Epidermal melanocyte (primary cell): ENCODE data around the gene PTPN22.
A peak's percentile ranks its signal among the peaks of the same experiment; 100 is the strongest.
"Not testable (repeated sequence)": the region's sequence is repeated elsewhere in the genome, so short reads cannot be mapped to it uniquely, and the experiment has no call there.

ENCODE experiments used
- DNase-seq: peaks from one replicate; pipeline ENCODE4 v3.0.0; 2011; ENCODE audit warnings: low spot score; ENCODE audit not compliant: insufficient read length

Gene PTPN22

DNA sequence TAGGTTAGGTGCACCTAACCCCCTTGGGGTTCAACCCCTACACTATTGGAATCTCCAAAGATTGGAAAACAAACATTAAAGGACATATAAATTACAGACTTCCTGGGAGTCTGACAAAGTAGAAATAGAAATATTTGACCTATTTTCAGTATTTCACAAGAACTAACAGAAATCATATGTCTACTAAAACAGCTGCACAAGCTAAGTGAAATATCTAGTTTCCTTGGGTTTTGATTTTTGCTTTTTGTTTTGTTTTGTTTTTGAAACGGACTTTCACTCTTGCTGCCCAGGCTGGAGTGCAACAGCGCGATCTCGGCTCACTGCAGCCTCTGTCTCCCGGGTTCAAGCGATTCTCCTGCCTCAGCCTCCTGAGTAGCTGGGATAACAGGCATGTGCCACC, 18.8 kb downstream of the PTPN22 start:
- not testable (repeated sequence) for DNase-seq

GRCh38 chr1:113850127-113850796, 21.2 kb downstream of the PTPN22 start:
- no peak for DNase-seq

DNA sequence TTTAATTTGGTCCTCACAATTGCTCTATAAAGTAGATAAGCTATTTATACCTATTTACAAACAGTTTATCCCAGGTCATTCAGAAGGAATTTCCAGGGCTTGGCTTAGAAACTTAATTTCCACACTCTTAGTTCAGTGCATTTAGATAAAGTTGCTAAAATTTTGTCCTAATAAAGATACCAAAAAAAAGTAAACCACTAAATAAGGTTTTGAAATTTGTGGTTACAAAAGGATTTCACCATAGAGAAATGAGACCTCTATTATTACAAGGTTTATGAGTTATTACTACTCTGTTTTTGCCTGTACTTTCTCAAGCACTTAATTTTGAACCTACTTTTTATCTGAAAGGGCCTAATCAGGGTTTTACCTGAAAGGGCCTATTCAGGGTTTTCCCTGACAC, 22.4 kb downstream of the PTPN22 start:
- DNase-seq = no peak

GRCh38 chr1:113846391-113847035, 25.0 kb downstream of the PTPN22 start:
- no peak for DNase-seq

DNA sequence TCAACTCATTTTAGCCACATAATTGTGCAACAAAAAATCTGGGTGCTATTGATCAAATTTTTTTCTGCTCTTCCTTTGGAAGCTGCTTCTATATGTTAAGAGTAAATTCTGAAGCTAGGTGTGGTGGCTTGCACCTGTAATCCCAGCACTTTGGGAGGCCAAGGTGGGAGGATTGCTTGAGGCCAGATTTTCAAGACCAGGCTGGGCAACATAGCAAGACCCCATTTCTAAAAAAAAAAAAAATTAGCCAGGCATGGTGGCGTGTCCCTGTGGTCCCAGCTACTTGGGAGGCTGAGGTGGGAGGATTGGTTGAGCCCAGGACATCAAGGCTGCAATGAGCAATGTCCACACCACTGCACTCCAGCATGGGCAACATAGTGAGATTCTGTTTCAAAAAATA, 35.0 kb downstream of the PTPN22 start:
- no peak for DNase-seq

DNA sequence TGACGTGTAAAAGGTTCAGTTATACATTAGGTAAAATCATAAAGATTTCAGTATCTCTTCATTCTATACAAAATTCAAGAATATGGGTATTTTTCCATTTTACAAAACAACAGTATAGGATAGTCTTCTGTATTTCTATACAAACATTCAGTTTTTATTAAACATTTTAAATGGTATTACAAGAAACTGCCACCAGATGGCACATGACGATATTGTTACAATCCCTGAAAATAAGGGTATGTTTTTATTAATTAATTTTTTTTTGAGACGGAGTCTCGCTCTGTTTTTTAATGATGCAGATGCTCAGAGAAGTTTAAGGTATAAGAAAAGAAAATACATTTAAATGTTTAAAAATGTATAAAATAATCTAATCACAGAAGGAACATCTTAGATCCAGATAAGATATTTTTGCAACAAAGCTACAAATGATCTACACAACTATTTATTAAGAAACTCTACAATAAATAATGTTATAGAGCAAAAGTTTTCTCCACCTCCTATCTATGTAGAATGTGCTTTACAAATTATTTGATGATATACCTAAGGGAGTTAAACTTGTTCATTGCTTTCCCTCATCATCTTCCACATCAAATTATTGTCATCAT, 35.7 kb downstream of the PTPN22 start:
- peak; percentile 32 for DNase-seq

- no peak for DNase-seq
Observed at GRCh38 chr1:113834716-113835115, 36.8 kb downstream of the PTPN22 start.

GRCh38 chr1:113830039-113830438, 41.5 kb downstream of the PTPN22 start:
- DNase-seq = no peak

GRCh38 chr1:113821916-113822315, 49.6 kb downstream of the PTPN22 start:
- DNase-seq = no peak

GRCh38 chr1:113818578-113818977, 52.9 kb downstream of the PTPN22 start:
- DNase-seq = no peak

- no peak for DNase-seq
Observed at GRCh38 chr1:113813218-113813617, 58.3 kb downstream of the PTPN22 start.

GRCh38 chr1:113812661-113813135, 58.8 kb downstream of the PTPN22 start:
- DNase-seq = no peak

DNA sequence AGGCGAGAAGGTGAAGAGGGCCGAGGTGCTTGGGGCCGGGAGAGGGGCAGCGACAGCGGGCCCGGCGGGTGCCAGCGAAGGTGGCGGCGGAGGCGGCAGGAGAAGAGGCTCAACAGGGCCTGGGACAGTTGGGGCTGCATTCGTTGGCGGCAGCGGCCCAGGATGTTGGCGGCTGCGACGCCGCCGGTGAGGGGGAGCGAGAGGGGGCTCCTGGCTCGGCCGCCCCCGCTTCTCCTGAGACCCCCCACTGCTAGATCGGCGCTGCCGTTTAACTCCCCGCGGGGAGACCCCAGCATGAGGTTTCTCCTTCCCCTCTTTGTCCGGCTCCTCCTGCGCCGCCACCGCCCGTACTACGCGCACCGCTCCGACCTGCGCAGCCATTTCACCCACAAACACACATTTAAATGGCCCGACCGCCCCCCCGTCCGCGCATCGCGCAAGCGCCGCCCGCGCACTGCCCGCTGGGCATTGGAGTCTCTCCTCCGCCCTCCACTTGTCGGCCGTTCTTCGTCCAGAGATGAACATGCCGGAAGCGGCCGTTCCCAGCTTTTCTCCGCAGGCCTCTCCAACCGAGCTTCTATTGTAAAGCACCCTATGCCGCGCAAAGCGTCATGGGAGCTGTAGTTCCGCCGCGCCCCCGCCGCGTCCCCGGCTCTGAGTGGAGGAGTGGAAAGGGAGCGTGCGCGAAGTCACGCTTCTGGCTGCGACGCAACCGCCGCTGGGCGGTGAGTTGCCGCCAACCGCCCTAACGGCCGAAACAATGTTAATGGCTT, 59.4 kb downstream of the PTPN22 start, which contains the start of gene RSBN1:
Gene RSBN1, minus strand, starts transcription at position 589 of the 773 bp plus-strand sequence. Its CDS starts 64 bp downstream, at position 525.
- DNase-seq = peak; percentile 88

- DNase-seq = no peak
Observed at GRCh38 chr1:113811156-113811887, 60.2 kb downstream of the PTPN22 start.

DNA sequence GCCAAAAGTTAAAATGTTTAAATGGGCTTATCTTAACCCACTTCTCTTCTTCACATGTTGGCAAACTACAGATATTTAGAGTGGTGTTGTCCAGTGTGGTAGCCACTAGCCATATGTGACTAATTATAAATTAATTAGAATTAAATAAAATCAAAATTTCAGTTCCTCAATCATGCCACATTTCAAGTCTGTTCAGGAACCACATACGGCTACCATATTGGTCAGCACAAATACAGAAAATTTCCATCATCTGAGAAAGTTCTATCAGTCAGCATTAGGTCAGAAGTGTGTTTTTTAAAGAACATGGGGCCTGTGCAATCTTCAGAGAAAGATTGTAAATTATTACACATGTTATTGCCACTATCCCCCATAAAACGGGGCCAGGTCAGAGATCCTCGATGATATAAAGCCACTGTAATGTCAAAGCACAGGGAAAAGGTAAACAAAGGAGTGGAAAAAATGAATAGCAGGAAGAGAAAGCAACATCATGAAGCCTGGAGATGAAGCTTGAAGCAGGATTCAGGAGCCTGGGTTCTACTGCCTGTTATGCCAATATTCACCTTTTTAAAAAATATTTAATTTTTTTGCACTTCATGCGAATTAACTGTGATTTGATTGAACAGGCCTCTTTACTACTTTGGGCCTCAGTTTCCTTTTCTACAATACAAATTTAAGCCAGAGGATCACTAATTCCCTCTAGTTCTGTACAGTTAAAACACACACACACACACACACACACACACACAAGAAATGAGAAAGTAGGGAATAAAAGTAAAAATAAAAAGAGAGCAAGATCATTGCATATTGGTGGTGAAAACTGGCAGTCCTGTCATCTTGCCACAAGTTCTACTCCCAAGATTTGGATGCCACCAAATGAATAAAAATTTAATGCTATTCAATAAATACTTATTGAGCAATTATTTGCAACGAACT, 61.6 kb downstream of the PTPN22 start:
- DNase-seq = no peak

DNA sequence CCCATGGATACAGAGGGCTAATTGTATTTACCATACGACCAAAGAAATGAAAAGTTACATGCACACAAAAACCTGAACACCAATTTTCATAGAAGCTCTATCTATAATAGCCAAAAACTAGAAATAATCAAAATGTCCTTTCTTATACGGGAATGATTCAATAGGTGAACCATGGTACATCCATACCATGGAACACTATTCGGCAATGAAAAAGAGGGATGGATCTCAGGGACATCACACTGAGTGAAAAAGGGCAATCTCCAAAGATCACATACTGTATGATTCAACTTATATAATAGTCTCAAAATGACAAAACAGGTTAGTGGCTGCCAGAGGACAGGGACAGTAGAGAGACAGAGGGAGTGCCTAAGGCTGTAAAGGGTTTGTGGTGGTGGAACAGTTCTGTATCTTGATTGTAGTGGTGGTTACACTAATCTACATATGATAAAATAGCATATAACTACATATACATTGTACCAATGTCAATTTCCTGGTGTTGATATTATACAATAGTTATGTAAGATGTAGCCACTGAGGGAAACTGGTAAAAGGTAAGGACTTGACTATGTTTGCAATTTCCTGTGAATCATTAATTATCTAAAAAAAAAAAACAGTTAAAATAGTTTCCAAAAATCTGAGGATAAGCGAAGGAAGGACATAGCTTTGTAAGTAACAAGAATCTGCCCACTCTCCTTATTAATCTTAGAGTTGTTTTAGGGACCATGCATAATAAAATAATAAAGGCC, 62.9 kb downstream of the PTPN22 start:
- DNase-seq = no peak

DNA sequence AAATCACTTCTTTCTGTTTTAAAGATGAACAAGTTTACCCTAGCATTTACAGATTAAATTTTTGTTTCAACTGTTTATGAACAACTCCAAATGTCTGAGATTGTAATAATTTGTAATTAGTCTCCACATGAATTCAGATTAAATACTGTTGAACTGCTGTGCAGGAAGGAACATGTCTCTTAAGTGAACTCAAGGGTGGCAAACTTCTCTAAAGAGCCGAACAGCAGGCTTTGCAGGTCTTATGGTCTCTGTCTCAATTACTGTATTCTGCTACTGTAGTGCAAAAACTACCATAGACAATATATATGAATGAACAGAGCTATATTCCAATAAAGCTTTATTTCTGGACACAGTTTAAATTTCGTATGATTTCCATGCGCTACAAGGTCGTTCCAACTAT, 65.9 kb downstream of the PTPN22 start:
- no peak for DNase-seq

DNA sequence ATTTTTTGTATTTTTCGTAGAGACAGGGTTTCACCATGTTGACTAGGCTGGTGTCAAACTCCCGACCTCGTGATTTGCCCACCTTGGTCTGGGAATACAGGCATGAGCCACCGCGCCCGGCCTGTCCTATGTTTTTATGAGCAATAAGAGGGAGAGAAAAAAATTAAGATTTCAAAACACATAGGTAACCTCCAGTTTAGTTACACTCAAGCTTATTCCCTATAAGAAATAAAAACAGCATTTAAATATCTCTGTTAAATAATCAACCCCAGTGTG, 66.3 kb downstream of the PTPN22 start:
- no peak for DNase-seq

DNA sequence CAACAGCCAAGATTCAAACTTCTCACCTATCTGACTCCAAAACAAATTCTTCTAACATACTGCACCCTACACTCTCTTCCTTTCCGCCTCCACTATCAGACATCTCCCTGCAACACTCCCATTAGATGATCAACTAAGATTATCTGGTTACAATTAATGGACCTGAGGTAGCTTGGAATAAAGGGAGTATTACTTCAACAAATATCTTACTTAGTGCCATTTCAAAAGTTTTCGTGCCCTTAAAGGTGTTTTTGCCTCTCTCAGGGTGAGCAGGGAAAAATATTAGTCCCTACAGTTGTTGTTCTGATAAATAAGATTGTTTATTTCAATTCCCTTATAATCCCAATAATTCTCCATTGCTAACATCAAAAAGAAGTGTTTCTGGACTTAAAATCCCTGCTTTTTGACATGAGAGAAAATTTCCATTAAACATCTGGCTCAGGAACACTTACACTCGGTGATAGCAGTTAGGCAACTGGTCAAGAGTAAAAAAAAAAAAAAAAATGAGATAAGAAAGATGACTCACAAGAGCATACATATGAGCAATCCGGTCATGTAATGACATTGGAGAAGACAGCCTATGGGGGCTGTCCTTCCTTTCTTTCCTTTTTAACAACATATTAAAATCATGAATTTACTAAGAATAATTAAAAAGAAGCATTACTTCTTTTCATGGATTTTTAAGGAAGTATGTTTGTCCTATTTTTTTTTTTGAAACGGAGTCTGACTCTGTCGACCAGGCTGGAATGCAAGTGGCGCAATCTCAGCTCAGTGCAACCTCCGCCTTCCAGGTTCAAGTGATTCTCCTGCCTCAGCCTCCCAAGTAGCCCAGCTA, 66.9 kb downstream of the PTPN22 start:
- no peak for DNase-seq
